GM18907 (cell line): ENCODE data around the gene ZFAND2B.
"Not testable (repeated sequence)": the region's sequence is repeated elsewhere in the genome, so short reads cannot be mapped to it uniquely, and the experiment has no call there.

Source experiments
- ATAC-seq: cut with Tn5 transposase; IDR thresholded peaks from one replicate; pipeline ENCODE4 v1.9.1; 2021; ENCODE audit warnings: mild to moderate bottlenecking, moderate library complexity; ENCODE audit not compliant: unreplicated experiment

The ZFAND2B gene

DNA sequence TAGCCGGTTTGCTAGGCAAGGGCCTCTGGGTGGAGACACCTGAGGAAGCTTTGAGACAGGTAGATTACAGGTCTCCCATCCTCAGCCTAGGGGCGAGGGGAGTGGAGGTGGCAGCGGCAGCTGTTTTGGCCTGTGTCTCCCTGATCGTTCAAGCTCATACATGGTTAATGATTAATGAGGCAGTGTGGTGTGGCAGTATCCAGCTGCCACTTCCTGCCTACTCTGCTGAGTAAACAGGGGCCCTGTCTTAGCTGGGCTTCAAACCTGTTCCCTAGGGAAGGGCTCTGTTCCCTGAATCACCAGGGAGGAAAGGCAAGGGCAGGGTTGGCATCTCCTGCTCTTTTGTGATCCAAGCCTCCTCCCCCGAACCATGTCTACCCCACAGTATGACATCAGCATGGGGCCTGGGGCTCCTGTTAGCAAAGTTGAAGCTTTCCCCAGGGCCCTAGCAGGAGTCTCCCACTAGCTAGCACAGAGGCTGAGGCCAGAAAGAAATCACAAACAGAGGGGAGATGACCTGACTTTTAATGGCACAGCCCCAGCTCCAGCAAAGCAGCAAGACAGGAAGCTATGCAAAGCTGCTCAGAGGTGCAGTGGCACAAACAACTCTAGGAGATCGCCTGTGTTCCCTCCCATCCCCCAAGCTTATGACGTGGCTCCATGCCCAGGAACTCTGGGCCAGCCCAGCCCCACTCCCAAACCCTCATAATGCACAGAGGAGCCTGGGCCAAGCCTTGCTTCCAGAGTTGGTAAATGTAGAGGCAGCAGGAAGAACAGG is 42.8 kb downstream of the ZFAND2B start:
- ATAC-seq, result peak; percentile 55

DNA sequence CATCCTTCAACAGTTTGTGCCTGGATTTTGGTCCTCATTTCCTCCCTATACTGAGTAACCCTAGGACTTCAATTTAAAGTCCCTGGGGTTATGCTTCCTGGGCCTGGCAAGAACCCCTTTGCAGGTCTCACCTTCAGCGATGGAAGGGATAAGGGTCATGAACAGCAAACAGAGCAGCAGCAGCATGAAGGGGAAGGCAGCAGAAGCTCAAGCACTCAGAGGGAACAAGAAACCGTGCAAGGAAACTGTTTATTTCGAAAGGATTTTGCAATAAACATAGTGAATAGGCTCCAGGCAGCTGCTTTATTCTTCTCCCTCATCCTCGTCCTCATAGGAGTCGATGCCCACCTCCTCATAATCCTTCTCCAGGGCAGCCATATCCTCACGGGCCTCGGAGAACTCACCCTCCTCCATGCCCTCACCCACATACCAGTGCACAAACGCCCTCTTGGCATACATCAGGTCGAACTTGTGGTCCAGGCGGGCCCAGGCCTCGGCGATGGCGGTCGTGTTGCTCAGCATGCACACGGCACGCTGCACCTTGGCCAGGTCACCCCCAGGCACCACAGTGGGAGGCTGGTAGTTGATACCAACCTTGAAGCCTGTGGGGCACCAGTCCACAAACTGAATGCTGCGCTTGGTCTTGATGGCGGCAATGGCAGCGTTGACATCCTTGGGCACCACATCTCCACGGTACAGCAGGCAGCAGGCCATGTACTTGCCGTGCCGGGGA is 43.6 kb downstream of the ZFAND2B start:
- no peak for ATAC-seq

DNA sequence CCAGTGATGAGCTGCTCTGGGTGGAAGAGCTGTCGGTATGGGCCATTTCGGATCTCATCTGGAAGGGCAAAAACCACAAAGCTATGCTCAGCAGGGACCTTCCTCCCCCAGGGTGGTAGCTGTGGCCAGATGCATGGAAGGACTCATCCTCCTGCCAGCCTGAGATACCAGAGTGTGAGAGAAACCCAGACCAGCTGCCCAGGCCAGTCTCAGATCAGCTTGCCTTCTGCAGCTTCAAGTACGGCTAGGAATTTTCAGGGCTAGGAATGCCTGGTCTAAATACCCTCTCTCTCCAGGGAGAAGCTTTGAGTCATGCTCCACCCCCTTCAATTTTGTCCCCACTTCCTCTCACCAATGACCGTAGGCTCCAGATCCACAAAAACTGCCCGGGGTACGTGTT is 45.1 kb downstream of the ZFAND2B start:
- ATAC-seq, result no peak

DNA sequence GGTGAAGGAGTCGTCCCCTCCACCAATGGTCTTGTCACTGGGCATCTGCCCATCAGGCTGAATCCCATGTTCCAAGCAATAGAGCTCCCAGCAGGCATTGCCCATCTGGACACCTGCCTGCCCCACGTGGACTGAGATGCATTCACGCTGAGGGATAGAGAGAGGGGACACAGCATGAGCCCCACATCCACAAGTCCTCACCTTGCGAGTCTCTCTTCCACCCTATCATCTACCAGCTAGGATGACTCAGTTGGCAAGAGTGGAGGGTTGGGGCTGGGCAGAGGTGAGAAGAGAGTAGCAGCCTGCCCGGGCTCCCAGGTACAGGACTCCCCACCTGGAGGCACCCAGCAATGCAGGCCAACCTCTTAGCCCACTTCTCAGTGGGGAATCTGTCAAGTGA is 45.5 kb downstream of the ZFAND2B start:
- no peak for ATAC-seq

DNA sequence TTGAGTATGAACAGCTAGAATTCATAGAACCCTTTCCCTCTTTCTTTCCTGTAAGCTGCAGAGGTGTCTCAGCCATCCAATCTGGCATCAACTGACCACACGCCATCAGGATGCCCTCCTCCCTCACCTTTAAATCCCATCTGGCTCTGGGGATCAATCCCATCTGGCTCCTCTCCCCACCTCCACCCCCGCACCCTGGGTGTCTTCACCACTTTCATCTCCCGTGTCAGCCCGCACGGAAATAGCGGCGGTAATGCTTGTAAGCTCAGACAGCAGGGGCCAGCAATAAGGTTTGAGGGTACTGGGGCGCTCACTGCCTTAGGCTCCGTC is 46.0 kb downstream of the ZFAND2B start:
- ATAC-seq, result no peak

DNA sequence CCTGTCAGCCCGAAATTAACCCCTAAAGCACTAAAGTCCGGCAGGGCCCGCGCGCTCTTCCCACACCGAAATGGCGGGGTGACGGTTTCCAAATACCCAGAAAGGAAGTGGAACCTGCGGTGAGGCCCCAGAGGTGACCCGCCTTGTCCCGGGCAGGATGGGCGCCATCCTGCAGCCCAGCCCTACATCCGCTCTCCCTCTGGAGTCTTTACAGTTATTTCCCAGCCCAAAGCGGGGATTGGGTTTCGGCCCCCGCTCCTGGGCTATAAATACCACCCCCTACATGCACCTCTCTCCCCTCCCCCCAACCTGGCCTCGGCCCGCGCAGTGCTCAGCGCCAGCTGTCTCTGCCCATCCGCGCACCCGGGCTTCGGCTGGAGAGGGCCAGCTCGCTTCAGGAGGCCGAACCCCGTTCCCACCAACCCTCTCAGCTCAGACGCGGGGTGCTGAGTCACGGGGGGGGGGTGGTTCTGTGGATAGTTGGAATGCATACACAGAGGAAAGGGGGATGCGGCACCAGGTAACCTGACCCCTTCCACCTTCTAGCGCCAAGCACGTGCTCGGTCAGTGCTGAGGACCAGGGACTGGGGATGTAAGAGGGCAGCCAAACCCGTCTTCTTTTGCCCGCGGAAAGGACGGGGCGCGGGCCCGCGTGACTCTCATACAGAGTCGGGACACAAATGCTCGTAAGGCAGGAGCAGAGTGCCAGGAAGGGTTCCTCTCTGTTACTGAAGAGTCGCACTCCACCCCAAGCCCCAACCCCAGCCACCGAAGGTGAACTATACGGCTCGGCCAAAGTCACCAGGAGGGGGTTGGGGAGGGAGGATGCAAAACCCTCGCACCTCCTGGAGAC is 46.5 kb downstream of the ZFAND2B start, which contains the start of gene TUBA4B:
TSS of gene TUBA4B (plus strand) at position 344 of the 853 bp plus-strand sequence. CDS start at position 509, 165 bp downstream.
- ATAC-seq, result peak; percentile 10

DNA sequence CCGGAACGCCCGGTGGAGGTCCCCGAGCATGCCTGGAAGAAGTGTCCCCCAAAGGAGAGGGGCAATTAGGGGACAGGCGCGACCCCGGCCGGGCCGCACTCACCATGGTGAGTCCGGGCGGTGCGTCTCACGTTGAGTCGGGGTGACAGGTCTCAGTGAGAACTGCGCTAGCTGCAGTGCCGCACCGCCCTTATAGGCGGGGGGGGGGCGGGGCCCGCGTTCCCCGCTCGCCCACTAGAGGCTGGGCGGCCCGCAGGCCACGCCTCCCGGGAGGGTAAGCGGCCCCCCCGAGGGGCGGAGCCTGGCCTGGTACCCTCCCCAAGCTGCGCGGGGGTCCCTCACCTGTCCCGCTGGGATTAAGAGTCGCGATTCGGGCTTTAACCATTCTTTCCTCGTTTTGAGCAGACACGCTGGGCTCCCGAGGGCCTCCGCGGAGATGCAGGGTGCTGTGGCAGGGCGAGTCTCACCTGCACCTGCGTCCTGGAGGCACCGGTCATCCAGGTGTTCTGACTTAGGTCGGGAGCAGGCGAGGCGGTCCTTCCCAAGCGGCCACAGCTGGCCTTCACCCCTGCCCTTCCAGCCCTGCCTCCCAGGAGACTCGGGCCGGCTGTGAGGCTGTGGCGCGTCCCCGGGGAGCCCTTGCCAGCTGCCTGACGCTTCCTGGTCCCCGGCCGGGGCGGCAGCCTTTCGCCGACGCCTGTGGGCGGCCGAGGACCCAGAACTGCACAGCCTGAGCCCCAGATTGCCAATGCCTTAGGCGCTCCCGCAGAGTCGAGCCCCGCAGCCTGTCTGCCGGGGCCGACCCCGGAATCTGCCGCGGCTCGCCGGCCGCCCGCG is 47.4 kb downstream of the ZFAND2B start, which contains the start of gene TUBA4A:
TSS of gene TUBA4A (minus strand) at position 166 of the 837 bp plus-strand sequence. CDS start at position 106, 60 bp downstream.
- ATAC-seq, result peak; percentile 55

DNA sequence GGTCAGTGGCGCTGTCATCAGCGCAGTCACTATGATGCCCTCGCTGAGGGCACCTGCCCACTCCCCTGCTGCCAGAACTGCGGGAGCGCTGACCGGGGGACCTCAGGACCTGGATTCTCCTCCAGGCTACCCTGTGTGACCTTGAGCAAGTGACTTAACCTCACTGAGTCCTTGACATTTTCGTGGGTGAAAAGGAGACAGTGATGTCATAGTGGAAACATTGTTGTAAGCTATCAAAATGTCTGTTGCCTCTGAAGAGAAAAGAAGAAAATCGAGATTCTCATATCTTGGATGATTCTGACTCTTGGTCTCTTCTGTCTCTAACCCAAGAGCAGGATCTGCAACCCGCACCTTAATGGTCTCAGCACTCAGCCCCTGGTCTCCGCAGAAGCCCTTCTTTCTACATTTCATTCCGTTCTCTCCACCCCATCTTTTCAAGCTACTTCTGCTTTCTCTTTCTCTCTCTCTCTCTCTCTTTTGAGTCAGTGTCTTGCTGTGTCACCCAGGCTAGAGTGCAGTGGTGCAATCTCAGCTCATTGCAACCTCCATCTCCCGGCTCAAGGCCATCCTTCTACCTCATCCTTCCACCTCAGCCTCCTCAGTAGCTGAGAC is 48.1 kb downstream of the ZFAND2B start:
- ATAC-seq, result peak; percentile 29

DNA sequence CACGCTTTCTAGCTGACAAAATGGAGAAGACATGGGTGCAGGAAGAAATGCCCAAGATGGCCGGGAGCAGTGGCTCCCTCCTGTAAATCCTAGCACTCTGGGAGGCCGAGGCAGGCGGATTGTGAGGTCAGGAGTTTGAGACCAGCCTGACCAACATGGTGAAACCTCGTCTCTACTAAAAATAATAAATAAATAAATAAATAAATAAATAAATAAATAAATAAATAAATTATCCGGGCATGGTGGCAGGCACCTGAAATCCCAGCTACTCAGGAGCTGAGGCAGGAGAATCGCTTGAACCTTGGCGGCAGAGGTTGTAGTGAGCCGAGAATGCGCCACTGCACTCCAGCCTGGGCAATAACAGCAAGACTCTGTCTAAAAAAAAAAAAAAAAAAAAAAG is 52.4 kb downstream of the ZFAND2B start:
- not testable (repeated sequence) for ATAC-seq
